Activated CD4-positive, CD25-positive, alpha-beta regulatory T cell (primary cell): Measurements from ENCODE around the gene WDR46.
"Not testable (repeated sequence)": the region's sequence is repeated elsewhere in the genome, so short reads cannot be mapped to it uniquely, and the experiment has no call there.

Experiments used
- DNase-seq, 4 experiments: peaks; one replicate each; lab custom pipeline; 2025; lab: John Stamatoyannopoulos, UW

The WDR46 gene

GRCh38 chr6:33271117-33271467 is 17.9 kb downstream of the WDR46 start:
- DNase-seq, result no peak

DNA sequence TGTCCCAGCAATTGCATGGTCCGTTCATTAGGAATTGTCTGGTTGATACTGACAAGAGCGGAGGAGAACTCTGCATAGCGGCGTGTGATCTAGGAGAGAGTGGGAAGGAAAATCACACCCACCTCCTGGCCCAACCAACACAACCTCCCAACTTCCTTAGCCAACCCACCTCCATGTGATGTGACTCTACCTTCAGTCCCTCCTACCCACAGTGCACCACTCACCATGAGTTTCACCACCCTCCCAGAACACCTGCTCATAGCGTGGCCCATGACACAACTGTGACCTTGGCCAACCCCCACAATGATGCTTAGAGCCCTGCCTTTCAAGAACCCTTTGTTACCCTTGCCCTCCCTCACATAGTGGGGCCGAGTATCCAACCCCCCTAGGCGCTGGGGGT is 25.0 kb downstream of the WDR46 start:
- no peak for DNase-seq

GRCh38 chr6:33262490-33262889 is 26.5 kb downstream of the WDR46 start:
- not testable (repeated sequence) for DNase-seq

- DNase-seq, result no peak
These were observed 30.0 kb downstream of the WDR46 start for GRCh38 chr6:33259032-33259431.

GRCh38 chr6:33254591-33254990 is 34.4 kb downstream of the WDR46 start:
- DNase-seq, result no peak

GRCh38 chr6:33252759-33253158 is 36.3 kb downstream of the WDR46 start:
- DNase-seq, result no peak

DNA sequence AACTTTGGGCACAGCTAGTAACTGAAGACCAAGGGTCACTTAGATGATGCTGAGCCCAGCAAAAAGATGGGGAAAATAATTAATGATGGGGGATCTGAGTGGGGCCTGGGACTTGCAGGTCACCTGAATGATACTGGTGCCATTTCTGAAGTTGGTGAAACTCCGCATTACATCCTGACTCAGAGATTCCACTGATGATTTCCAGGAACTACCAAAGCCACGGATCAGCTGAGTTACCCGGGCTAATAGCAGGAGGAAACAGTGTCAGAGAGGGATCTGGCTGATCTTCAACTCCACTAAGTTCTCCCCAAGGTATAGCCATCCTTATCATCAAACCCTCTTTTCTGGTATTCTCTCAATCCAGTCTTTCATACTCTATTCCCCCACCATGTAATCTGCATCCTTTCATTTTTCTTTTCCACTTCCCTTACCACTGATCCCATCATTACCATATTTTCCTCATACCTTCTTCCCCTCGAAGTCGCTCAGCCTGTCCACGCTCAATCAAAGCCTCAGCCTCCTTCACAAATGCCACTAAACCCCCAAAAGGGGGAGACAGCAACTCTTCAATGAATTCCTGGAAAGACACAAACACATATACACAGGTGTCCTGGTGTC is 37.5 kb downstream of the WDR46 start:
- no peak for DNase-seq

- no peak for DNase-seq
These were observed 38.3 kb downstream of the WDR46 start for GRCh38 chr6:33250731-33251130.

DNA sequence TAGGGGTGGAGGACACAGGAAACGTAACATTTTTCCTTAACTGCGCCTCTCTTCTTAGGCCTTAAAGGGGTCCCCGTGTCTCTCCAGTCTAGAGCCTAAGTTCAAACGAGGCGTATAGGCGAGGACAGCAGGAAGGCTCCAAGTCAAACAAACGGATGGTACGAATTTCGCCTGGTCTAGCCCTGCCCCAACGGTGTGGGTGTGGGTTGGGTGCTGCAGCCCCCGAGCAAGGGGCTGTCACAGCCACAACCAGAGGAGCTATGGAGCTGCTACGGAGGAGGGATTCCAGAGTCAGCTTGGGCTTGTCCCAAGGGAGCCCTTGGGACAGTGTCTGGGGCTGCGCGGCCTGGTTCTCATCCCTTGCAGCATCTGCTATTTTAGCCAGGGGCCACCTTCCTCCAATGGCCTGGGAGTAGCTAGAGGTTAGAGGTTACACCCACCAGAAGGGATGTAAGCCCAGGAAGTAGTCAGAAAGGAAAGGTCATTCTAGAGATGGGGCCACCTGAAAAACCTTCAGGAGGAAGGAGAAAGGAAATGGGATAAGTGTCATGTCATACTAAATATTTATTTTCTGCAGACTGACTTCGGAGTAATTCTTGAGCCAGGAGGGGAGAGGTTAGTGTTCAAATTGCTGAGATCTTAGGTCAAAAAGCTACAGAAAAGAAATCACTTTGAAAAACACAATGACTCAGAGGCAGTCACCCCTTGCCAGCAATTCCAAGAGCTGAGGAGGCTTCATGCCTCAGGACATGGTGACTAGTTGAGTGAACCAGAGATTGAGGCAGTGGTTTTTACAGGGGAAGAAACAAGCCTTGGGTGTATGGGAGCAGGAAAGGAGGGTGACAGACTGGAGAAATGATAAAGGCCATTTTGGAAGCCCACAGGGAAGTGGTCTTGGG is 39.1 kb downstream of the WDR46 start:
- DNase-seq, result no peak

DNA sequence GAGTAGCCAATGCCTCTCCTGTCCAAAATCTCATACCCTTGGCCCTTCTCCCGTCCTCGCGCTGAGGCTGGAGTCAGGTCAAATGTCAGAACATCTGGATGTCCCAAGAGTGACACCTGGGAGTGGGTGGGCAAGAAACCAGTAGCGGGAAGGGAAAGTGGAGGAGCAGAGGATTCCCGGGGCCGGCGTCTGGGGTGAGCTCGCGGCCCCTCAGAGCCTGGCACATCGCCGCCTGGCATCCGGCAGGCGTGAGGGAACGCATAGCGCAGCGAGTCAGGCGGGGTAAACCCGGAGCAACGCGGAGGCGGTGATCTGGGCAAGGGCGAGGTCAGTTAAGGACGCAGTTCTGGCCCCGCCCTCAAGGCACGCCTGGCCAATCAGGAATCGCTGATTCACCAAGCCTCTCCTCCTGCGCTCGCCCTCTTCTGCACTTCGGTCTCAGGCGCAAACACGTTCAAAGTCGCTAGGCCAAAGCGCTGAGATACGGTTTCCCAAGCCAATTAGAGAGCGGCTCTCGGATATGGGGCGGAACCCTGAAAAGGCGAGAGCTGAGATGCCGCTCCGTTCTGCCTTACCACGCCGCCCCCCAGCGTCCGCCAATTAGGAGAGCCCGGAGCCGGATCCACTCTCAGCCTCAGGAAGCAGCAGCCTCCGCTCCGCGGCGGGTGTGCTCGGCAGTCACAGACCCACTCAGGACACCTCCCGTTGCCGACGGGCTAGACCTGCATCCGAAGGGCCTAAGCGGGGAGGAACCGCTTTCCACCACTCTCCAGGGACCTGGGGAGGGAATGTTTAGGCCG is 39.9 kb downstream of the WDR46 start:
- DNase-seq, result peak; percentile 86 to 98 (median 88)

GRCh38 chr6:33248643-33248931 is 40.5 kb downstream of the WDR46 start:
- peak in 2 of 4 experiments; percentile 40 to 45 for DNase-seq

- peak; percentile 76 to 93 (median 78) for DNase-seq
These were observed 40.9 kb downstream of the WDR46 start for GRCh38 chr6:33247977-33248642.

DNA sequence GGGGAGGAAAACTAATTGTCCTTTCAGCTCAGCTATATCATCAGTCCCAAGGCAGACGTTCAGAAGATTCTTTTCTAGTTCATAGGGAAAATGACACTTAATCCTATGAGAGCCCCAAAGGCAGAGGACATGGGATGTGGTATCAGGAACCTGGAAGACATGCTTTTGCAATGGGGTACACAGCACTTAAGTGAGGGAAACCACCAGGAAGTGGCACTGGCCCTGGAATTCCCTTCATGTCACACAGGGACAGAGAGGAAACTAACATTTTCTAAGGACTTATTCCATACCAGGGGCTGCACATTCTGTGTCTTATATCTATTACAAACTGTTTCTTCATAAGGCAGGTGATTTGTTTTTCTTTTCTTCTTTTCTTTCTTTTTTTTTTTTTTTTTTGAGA is 45.6 kb downstream of the WDR46 start:
- no peak for DNase-seq

DNA sequence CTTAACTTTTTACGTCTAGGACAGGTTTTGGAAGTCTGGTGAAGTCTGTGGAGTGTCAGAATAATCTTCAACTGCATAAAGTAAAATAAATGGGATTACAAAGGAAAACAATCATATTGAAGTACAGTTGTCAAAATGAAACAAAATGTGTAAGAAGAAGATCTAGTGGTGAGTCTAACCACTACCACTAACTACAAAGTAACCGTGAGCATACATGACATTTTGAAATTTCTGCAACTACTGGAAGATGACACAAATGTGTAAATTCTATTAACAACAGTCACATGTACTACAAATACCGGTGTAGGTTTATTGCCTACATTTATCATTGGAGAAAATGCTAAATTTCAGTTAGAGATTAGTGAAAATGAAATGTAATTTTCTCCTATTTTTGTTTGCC is 47.1 kb downstream of the WDR46 start:
- DNase-seq, result no peak

- DNase-seq, result no peak
These were observed 51.3 kb downstream of the WDR46 start for GRCh38 chr6:33237741-33238140.

GRCh38 chr6:33236852-33237251 is 52.2 kb downstream of the WDR46 start:
- no peak for DNase-seq

- DNase-seq, result no peak
These were observed 52.7 kb downstream of the WDR46 start for GRCh38 chr6:33236328-33236727.

DNA sequence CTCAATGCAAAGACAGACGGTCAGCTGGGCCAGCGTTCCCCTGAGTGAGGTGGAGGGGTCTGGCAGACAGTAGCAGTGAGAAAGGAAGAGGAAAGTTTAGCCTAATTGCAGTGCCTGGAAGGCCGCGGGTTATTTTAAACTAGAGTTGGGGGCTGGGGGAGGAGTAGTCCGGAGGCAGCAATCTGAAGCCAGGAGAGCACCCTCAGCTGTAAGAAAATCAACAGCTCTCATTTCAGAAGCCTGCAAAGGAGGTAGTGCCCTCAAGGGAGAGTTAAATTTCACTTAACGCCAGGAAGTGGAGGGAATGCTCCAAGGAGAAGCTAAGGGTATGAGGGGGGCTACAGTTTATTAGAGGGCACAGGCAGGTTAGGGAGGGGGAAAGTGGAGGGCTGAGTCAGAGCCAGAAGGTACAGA is 53.8 kb downstream of the WDR46 start:
- DNase-seq, result no peak
